IMR-90 (cell line): ENCODE data around the gene LHX5. TPM values are rescaled to one million over a fixed set of nuclear protein-coding genes. Genes with fewer than 3 reads are reported as not detected.

Experiments
- ATAC-seq: fragments of 200-7000 bp; cut with Tn5 transposase; 2 replicates; pipeline ENCODE4 v1.9.1; 2020; ENCODE audit warnings: low read depth, mild to moderate bottlenecking, moderate library complexity
- BruUV-seq: library from RNA; stranded (reverse); fragments of 400-500 nt; replicated peaks from 2 replicates; lab custom pipeline; 2021; lab: Mats Ljungman, UMichigan
- CTCF ChIA-PET: fragments of 300-600 bp; formaldehyde crosslinking; extraction: SDS; loops from one replicate; lab custom pipeline; 2021; ENCODE audit warnings: antibody characterized with exemption; lab: Yijun Ruan, JAX
- POLR2A ChIA-PET: fragments of 300-600 bp; sonication (Branson Sonifier 250); formaldehyde crosslinking; loops from one replicate; lab custom pipeline; 2022; ENCODE audit warnings: antibody characterized with exemption; ENCODE audit not compliant: unreplicated experiment; lab: Charles Lee
- DNase-seq: peaks from one replicate; pipeline ENCODE4 v3.0.0; 2013
- H2AFZ ChIP-seq: replicated peaks from 2 replicates; pipeline ENCODE3; 2013; ENCODE audit warnings: low read length, mild to moderate bottlenecking; ENCODE audit not compliant: poor library complexity
- H2AK5ac ChIP-seq: 2 replicates; pipeline ENCODE4 v1.6.1; 2013; ENCODE audit warnings: low read depth, low read length, inconsistent platforms
- H2AK9ac ChIP-seq: replicated peaks from 2 replicates; pipeline ENCODE3; 2013; ENCODE audit warnings: mild to moderate bottlenecking, low read depth, low read length, moderate library complexity; ENCODE audit not compliant: poor library complexity
- H2BK120ac ChIP-seq: 2 replicates; pipeline ENCODE4 v1.6.1; 2013; ENCODE audit warnings: low read depth, low read length, inconsistent platforms
- H2BK15ac ChIP-seq: 3 replicates; pipeline ENCODE4 v1.6.1; 2013; ENCODE audit warnings: low read depth, low read length, inconsistent platforms
- H2BK20ac ChIP-seq: 2 replicates; pipeline ENCODE4 v1.6.1; 2013; ENCODE audit warnings: low read depth, mild to moderate bottlenecking, inconsistent platforms, low read length, moderate library complexity
- H2BK5ac ChIP-seq: 2 replicates; pipeline ENCODE4 v1.6.1; 2013; ENCODE audit warnings: mild to moderate bottlenecking, low read depth, low read length, inconsistent platforms; ENCODE audit not compliant: poor library complexity, severe bottlenecking
- H3K14ac ChIP-seq: replicated peaks from 2 replicates; pipeline ENCODE4 v1.6.1; 2013; ENCODE audit warnings: low read depth, low read length, inconsistent platforms
- H3K18ac ChIP-seq: 2 replicates; pipeline ENCODE4 v1.6.1; 2013; ENCODE audit warnings: low read depth, low read length, control low read depth
- H3K23ac ChIP-seq: 2 replicates; pipeline ENCODE4 v1.6.1; 2013; ENCODE audit warnings: low read depth, low read length, inconsistent platforms
- H3K27ac ChIP-seq: 2 replicates; pipeline ENCODE4 v1.5.1; 2013; ENCODE audit warnings: mild to moderate bottlenecking, control low read depth, low read length; ENCODE audit not compliant: insufficient read depth
- H3K27me3 ChIP-seq: 2 replicates; pipeline ENCODE4 v1.6.1; 2013; ENCODE audit warnings: low read length; ENCODE audit not compliant: control insufficient read depth, insufficient read depth
- H3K36me3 ChIP-seq: 2 replicates; pipeline ENCODE4 v1.6.1; 2013; ENCODE audit warnings: low read length, mixed read lengths; ENCODE audit not compliant: control insufficient read depth, insufficient read depth
- H3K4ac ChIP-seq: 2 replicates; pipeline ENCODE4 v1.6.1; 2013; ENCODE audit warnings: low read depth, low read length, inconsistent platforms
- H3K4me1 ChIP-seq: 2 replicates; pipeline ENCODE4 v1.6.1; 2013; ENCODE audit warnings: low read length, mixed read lengths; ENCODE audit not compliant: control insufficient read depth, insufficient read depth
- H3K4me2 ChIP-seq: 2 replicates; pipeline ENCODE4 v1.6.1; 2013; ENCODE audit warnings: low read depth, mild to moderate bottlenecking, control low read depth, low read length, moderate library complexity
- H3K4me3 ChIP-seq: 2 replicates; pipeline ENCODE4 v1.5.1; 2013; ENCODE audit warnings: low read depth, mild to moderate bottlenecking, control low read depth, low read length, moderate library complexity; ENCODE audit not compliant: insufficient read depth
- H3K56ac ChIP-seq: 2 replicates; pipeline ENCODE4 v1.6.1; 2013; ENCODE audit warnings: low read length, inconsistent platforms; ENCODE audit not compliant: insufficient read depth; ENCODE audit errors: extremely low read depth
- H3K79me1 ChIP-seq, 2 experiments: 2 replicates each; pipeline ENCODE4 v1.6.1; 2013; ENCODE audit warnings: low read length in 2 of 2, inconsistent platforms in 1 of 2, low read depth in 1 of 2
- H3K9ac ChIP-seq: 2 replicates; pipeline ENCODE4 v1.6.1; 2013; ENCODE audit warnings: low read depth, low read length, control low read depth
- H3K9me1 ChIP-seq: 2 replicates; pipeline ENCODE4 v1.6.1; 2013; ENCODE audit warnings: low read length, inconsistent platforms; ENCODE audit not compliant: insufficient read depth
- H3K9me3 ChIP-seq: 2 replicates; pipeline ENCODE4 v1.6.1; 2013; ENCODE audit warnings: low read length; ENCODE audit not compliant: control insufficient read depth, insufficient read depth
- H4K20me1 ChIP-seq: 2 replicates; pipeline ENCODE4 v1.6.1; 2013; ENCODE audit warnings: low read length, inconsistent platforms; ENCODE audit not compliant: insufficient read depth
- H4K5ac ChIP-seq: 2 replicates; pipeline ENCODE4 v1.6.1; 2013; ENCODE audit warnings: mild to moderate bottlenecking, low read depth, low read length, control low read depth
- H4K8ac ChIP-seq, 2 experiments: 2 replicates each; pipeline ENCODE4 v1.6.1; 2013; ENCODE audit warnings: low read depth in 2 of 2, low read length in 2 of 2, control low read depth in 1 of 2, inconsistent platforms in 1 of 2
- H4K91ac ChIP-seq: 2 replicates; pipeline ENCODE4 v1.6.1; 2013; ENCODE audit warnings: low read depth, low read length, inconsistent platforms; ENCODE audit not compliant: insufficient read depth
- BHLHE40 ChIP-seq: fragments of 150-350 bp; IDR thresholded peaks from 2 replicates; pipeline ENCODE4 v1.6.1; 2016; ENCODE audit warnings: mild to moderate bottlenecking, low read depth, low read length
- CEBPB ChIP-seq: IDR thresholded peaks from 2 replicates; pipeline ENCODE4 v1.6.1; 2012; ENCODE audit warnings: low read depth, low read length, improper control_type of control experiment
- NFE2L2 ChIP-seq: fragments of 150-350 bp; IDR thresholded peaks from 2 replicates; pipeline ENCODE4 v1.6.1; 2016; ENCODE audit warnings: low read depth, mild to moderate bottlenecking, low read length
- WGBS, 2 experiments: methylation state at CpG; one replicate each; pipeline versions ENCODE4 v1.1.5 to v1.1.7; 2013; ENCODE audit warnings: missing lambda C conversion rate in 2 of 2; ENCODE audit not compliant: insufficient read length in 1 of 2; ENCODE audit errors: extremely low coverage in 2 of 2; 5-methylcytosine and 5-hydroxymethylcytosine counted together
- dilution Hi-C: fragments of 300-500 bp; cut with HindIII; formaldehyde crosslinking; loops from one replicate; pipeline ENCODE4 v1.14.3; 2018; ENCODE audit warnings: low sequenced_read_pairs; ENCODE audit not compliant: unreplicated experiment
- in situ Hi-C: fragments of 300-500 bp; cut with MboI; formaldehyde crosslinking; loops from 3 replicates; pipeline ENCODE4 v1.14.3; 2019; ENCODE audit warnings: low sequenced_read_pairs, inconsistent platforms, mixed read lengths
- intact Hi-C: fragments of 100-400 bp; cut with micrococcal nuclease; formaldehyde crosslinking; loops from 2 replicates; pipeline ENCODE4 v1.10.0; 2022
- polyA plus RNA-seq, 3 experiments: library from polyadenylated mRNA; depleted of rRNA; stranded (reverse); fragments of >200 nt; gene quantifications; 2 replicates each; pipeline ENCODE4 v1.2.3, GENCODE V29; 2012; ENCODE audit warnings: low replicate concordance in 1 of 3
- total RNA-seq: library from RNA; depleted of rRNA; stranded (reverse); fragments of >200 nt; gene quantifications from 2 replicates; pipeline ENCODE4 v1.2.3, GENCODE V29; 2012
- TF ChIP-seq, protein P1 (sequence below): fragments of 150-350 bp; IDR thresholded peaks from 2 replicates; pipeline ENCODE4 v1.6.1; 2017; ENCODE audit warnings: mild to moderate bottlenecking, antibody characterized with exemption, low read length, low read depth
- TF ChIP-seq, protein P2 (sequence below): fragments of 150-350 bp; IDR thresholded peaks from 2 replicates; pipeline ENCODE4 v1.6.1; 2016; ENCODE audit warnings: low read depth, mild to moderate bottlenecking, low read length, moderate library complexity, borderline replicate concordance

Gene LHX5
- total and polyA plus RNA-seq, 2 of the 4 experiments (the other 2 are of a cell fraction): not detected

DNA sequence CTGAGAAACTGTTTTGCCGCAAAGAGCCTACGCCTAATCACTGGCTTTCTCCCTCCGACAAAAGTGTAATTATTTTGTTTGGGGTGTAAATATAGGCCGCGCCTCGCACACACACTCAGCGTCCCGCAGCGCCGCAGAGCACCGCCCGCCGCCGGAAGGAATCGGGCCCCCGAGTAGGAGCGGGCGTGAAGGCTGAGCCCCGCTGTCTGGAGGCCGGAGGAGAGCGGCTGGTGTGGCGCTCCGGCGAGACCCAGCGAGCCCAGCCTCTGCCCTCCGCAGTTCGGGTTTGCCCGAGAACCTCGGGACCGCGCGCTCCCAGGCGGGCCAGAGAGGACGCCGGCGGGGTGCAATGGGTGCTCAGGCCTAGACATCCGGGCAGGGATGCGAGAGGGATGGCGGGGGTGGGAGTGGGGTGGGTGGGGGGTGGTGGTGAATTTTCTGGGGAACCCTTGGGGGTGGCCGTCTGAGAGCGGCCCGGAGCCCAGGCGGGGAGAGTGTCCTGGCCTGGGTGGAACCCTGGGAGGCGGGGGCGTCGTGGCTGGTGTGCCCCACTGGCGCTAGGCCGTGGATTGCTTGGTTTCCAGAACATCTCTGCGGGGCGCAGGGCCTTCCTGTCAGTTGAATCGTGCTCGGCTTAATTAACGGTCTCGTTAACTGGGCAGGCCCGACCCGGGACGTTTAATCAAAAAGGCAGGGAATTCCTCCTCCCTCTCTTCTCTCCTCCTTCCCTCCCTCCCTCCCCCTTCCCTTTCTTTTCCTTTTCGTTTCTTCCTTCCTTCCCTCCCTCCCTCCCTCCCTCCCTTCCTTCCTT is 4.7 kb upstream of the LHX5 start:
- Histone ChIP-seq H3K27me3 (peaks cover 77% of the 10 kb centered on the region), H4K20me1 (no peaks in the 10 kb centered on the region), H3K36me3 (no peaks in the 10 kb centered on the region), H2BK120ac (no peak overlapping the region), H3K9me3 (no peaks in the 10 kb centered on the region), H2AK9ac (no peak overlapping the region), H3K9me1 (no peaks in the 10 kb centered on the region), H3K9ac (no peak overlapping the region), H2BK20ac (no peak overlapping the region), H3K23ac (no peak overlapping the region), H3K14ac (no peak overlapping the region), H4K91ac (no peak overlapping the region), H2BK15ac (no peak overlapping the region), H3K4me1 (no peaks in the 10 kb centered on the region), H3K4me3 (no peak overlapping the region), H3K56ac (no peak overlapping the region), H3K27ac (no peak overlapping the region), H3K4ac (no peak overlapping the region), H2BK5ac (no peak overlapping the region), H3K4me2 (no peak overlapping the region), H2AFZ (no peak overlapping the region), H4K8ac (no peak overlapping the region), H2AK5ac (no peak overlapping the region), H4K5ac (no peak overlapping the region), H3K18ac (no peak overlapping the region), H3K79me1 (no peaks in the 10 kb centered on the region)
- no TSS peak for BruUV-seq
- dilution Hi-C loops (no loop called here), in situ Hi-C loops (no loop called here), intact Hi-C loops (no loop called here)
- no peak for ATAC-seq
- POLR2A ChIA-PET: no interaction called here
- CTCF ChIA-PET: no interaction called here
- no peak for DNase-seq
- WGBS, 2 experiments: 0% methylated on average over 8 of the region's 58 CpGs; no CpG with 5 or more reads in 1 of the 2 experiments
- TF ChIP-seq, protein P1, sequence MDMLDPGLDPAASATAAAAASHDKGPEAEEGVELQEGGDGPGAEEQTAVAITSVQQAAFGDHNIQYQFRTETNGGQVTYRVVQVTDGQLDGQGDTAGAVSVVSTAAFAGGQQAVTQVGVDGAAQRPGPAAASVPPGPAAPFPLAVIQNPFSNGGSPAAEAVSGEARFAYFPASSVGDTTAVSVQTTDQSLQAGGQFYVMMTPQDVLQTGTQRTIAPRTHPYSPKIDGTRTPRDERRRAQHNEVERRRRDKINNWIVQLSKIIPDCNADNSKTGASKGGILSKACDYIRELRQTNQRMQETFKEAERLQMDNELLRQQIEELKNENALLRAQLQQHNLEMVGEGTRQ: no peak
- TF ChIP-seq BHLHE40 (no peak), CEBPB (no peak), NFE2L2 (no peak)
- TF ChIP-seq, protein P2, sequence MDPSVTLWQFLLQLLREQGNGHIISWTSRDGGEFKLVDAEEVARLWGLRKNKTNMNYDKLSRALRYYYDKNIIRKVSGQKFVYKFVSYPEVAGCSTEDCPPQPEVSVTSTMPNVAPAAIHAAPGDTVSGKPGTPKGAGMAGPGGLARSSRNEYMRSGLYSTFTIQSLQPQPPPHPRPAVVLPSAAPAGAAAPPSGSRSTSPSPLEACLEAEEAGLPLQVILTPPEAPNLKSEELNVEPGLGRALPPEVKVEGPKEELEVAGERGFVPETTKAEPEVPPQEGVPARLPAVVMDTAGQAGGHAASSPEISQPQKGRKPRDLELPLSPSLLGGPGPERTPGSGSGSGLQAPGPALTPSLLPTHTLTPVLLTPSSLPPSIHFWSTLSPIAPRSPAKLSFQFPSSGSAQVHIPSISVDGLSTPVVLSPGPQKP: no peak
